Right lobe of liver (tissue), 6 donors: Measurements from ENCODE around the gene PFKFB3. TPM values are rescaled to one million over a fixed set of nuclear protein-coding genes. Genes with fewer than 3 reads are reported as not detected.
A peak's percentile ranks its signal among the peaks of the same experiment; 100 is the strongest.
"Not testable (repeated sequence)": the region's sequence is repeated elsewhere in the genome, so short reads cannot be mapped to it uniquely, and the experiment has no call there.

Source experiments
- ATAC-seq, 4 donors: fragments of 200-7000 bp; cut with Tn5 transposase; one replicate each; pipeline ENCODE4 v1.9.1; 2020; ENCODE audit warnings: mild to moderate bottlenecking in 4 of 4, moderate library complexity in 4 of 4
- DNase-seq, 3 donors: peaks; one replicate each; pipeline ENCODE4 v3.0.0-alpha.2; 2020
- H3K27ac ChIP-seq, 3 donors: fragments of 200-600 bp; one replicate each; pipeline ENCODE4 v1.8.0; 2022
- H3K27me3 ChIP-seq, 2 donors: fragments of 200-600 bp; one replicate each; pipeline ENCODE4 v1.8.0; 2022
- H3K36me3 ChIP-seq, 4 donors: fragments of 200-600 bp; sonication (generic) in 1 of 4; one replicate each; pipeline versions ENCODE4 v1.5.1 to v1.8.0; 2017 to 2022; ENCODE audit warnings: control low read depth in 1 of 4
- H3K4me1 ChIP-seq, 4 donors: fragments of 200-600 bp; sonication (generic) in 1 of 4; one replicate each; pipeline versions ENCODE4 v1.5.1 to v1.8.0; 2017 to 2022; ENCODE audit warnings: control low read depth in 1 of 4
- H3K4me3 ChIP-seq, 3 donors: fragments of 200-600 bp; one replicate each; pipeline ENCODE4 v1.8.0; 2022
- H3K9me3 ChIP-seq, 4 donors: fragments of 200-600 bp; sonication (generic) in 1 of 4; one replicate each; pipeline versions ENCODE4 v1.5.1 to v1.8.0; 2017 to 2022; ENCODE audit warnings: control low read depth in 1 of 4
- POLR2A ChIP-seq: fragments of 450-650 bp; IDR thresholded peaks from one replicate; pipeline ENCODE4 v1.6.1; 2017; ENCODE audit warnings: antibody characterized with exemption, mild to moderate bottlenecking
- WGBS: methylation state at CpG from one replicate; pipeline ENCODE4 v1.1.6; 2018; ENCODE audit warnings: low coverage, low lambda C conversion rate; ENCODE audit not compliant: insufficient coverage; ENCODE audit errors: missing lambda C conversion rate; 5-methylcytosine and 5-hydroxymethylcytosine counted together
- intact Hi-C, 2 donors: fragments of 100-400 bp; cut with DNase I; formaldehyde crosslinking; loops; one replicate each; pipeline versions ENCODE4 v1.11.2 to v1.14.1; 2022
- total RNA-seq, 6 experiments: library from RNA; depleted of rRNA in 2 of 6; stranded (reverse); fragments of >200 nt in 2 of 6; fragmentation: NEBNext Ultra II Directional in 3 of 6; extraction: Animal tissue kit (Norgen Biotek cat#: 25700) in 3 of 6; gene quantifications; one replicate each; pipeline versions ENCODE4 v1.1.0 to v1.2.4, GENCODE V29; 2016 to 2023
- TF ChIP-seq, protein P1 (sequence below), 4 donors: fragments of 200-600 bp in 3 of 4; fragments of 450-650 bp in 1 of 4; IDR thresholded peaks; one replicate each; pipeline versions ENCODE4 v1.5.1 to v1.8.0; 2016 to 2022; ENCODE audit warnings: antibody characterized with exemption in 4 of 4, mild to moderate bottlenecking in 2 of 4
- donor health status: DM: no; HTN: yes; CAD: no.
- donor health status: DM: no; HTN: no; CAD: no.
- donor health status: DM: no; HTN: no; CAD: no.
- donor health status: DM: no; HTN: yes; CAD: no.
- donor health status: DM: no; HTN: yes; CAD: no.

PFKFB3 gene
- total RNA-seq, 6 experiments from 2014 or later: 6.8 to 57.8 (median 20.8) TPM

DNA sequence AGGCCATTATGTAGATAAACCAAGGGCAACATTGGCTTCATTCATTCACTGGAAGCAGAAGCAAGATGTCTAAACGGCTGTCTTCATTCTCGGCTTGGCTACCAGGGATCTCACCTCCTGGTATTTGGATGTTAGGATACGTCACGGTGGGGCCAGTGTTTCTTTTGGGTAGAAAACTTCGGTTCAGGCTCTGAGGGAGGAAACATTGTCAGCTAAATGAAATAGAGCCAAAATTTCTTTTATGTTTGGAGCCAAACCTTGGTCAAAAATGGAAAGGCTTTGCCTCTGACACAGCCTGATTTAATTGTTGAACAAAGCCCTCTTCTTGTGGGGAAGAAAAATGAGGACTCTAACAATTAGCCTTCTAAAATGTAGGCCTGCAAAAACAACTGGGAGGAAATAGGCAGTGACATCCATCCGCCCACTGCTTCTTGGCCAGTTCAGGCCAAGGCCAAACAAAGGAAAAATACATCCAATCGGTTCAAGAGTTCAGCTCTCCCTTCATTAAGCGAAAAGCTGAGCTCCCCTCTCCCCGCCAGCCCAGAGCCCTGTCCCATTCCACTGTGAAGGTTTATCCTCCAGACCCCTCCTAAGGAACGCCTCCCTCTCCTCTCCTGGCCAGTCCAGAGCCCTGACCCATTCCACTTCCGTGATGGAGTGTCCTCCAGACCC is 44.4 kb downstream of the PFKFB3 start:
- no peak overlapping the region for H3K4me3 ChIP-seq
- H3K4me1 ChIP-seq: no peaks in the 10 kb centered on the region
- H3K27ac ChIP-seq: no peak overlapping the region
- no peaks in the 10 kb centered on the region for H3K27me3 ChIP-seq
- ATAC-seq (peak; percentile 16 to 69 (median 45)), DNase-seq (no peak)
- no peak for TF ChIP-seq POLR2A
- intact Hi-C loops: no loop called here
- no peaks in the 10 kb centered on the region for H3K36me3 ChIP-seq
- no peaks in the 10 kb centered on the region for H3K9me3 ChIP-seq
- WGBS: 68% methylated on average over 11 of the region's 11 CpGs

DNA sequence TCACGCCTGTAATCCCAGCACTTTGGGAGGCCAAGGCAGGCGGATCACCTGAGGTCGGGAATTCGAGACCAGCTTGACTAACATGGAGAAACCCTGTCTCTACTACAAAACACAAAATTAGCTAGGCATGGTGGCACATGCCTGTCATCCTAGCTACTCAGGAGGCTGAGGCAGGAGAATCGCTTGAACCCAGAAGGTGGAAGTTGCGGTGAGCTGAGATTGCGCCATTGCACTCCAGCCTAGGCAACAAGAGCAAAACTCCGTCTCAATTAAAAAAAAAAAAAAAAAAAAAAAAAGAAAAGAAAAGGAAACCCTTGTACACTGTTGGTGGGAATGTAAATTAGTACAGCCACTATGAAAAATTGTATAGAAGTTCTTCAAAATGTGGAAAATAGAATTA is 46.2 kb downstream of the PFKFB3 start:
- H3K4me3 ChIP-seq, H3K9me3 ChIP-seq, intact Hi-C loops, H3K36me3 ChIP-seq, DNase-seq, H3K4me1 ChIP-seq, H3K27me3 ChIP-seq, ATAC-seq, H3K27ac ChIP-seq: not testable (repeated sequence)
- WGBS: 87% methylated on average over 4 of the region's 8 CpGs

DNA sequence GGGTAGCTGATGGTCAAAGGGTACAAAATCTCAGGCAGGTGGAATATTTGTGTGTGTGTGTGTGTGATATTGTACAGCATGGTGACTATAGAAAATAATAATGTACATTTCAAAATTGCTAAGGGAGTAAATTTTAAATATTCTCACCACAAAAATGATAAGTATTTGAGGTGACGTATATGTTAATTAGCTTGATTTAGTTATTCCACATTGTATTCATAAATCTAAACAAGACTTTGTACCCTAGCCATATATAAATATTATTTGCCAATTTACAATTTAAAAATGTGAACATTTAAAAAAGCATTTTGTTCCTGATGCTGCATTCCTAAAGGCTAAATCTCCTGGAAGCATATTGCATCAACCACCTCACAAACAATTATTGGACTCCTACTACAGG is 47.0 kb downstream of the PFKFB3 start:
- ATAC-seq: no peak
- H3K27me3 ChIP-seq: no peaks in the 10 kb centered on the region
- WGBS: 100% methylated on average over 1 of the region's 1 CpG

DNA sequence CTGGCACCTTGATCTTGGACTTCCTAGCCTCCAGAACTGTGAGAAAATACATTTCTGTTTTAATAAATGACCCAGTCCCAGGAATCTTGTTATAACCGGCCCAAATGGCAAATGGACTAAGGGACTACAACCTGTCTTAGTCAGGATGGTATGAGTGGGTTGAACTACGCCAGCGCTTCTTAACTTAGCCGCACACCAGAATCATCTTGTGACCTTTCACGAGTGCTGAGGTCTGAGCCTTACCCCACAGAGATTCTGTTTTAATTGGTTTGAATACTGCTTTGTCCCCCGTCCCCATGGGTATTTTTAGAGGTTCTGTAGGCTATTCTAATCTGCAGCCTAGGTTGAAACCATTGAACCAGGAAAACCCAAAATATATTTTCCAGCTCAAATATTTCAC is 48.0 kb downstream of the PFKFB3 start:
- 83% methylated on average over 6 of the region's 6 CpGs for WGBS
- TF ChIP-seq, protein P1, sequence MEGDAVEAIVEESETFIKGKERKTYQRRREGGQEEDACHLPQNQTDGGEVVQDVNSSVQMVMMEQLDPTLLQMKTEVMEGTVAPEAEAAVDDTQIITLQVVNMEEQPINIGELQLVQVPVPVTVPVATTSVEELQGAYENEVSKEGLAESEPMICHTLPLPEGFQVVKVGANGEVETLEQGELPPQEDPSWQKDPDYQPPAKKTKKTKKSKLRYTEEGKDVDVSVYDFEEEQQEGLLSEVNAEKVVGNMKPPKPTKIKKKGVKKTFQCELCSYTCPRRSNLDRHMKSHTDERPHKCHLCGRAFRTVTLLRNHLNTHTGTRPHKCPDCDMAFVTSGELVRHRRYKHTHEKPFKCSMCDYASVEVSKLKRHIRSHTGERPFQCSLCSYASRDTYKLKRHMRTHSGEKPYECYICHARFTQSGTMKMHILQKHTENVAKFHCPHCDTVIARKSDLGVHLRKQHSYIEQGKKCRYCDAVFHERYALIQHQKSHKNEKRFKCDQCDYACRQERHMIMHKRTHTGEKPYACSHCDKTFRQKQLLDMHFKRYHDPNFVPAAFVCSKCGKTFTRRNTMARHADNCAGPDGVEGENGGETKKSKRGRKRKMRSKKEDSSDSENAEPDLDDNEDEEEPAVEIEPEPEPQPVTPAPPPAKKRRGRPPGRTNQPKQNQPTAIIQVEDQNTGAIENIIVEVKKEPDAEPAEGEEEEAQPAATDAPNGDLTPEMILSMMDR (IDR thresholded peaks at IDR 0.05): no peak
- TF ChIP-seq POLR2A: no peak
- ATAC-seq (no peak), DNase-seq (no peak)
- no peaks in the 10 kb centered on the region for H3K36me3 ChIP-seq
- no peaks in the 10 kb centered on the region for H3K9me3 ChIP-seq
- H3K27me3 ChIP-seq: no peaks in the 10 kb centered on the region
- no peak overlapping the region for H3K4me3 ChIP-seq
- peaks cover 0 to 8% (median 0%) of the 10 kb centered on the region in 4 donors for H3K4me1 ChIP-seq
- no peak overlapping the region for H3K27ac ChIP-seq
- intact Hi-C loops: no loop called here

More for the DNA sequence above, 47.0 kb downstream of the PFKFB3 start:
- intact Hi-C loops: no loop called here
- DNase-seq: no peak
- H3K9me3 ChIP-seq: no peaks in the 10 kb centered on the region
- H3K4me3 ChIP-seq: no peak overlapping the region
- TF ChIP-seq POLR2A: no peak
- no peak overlapping the region for H3K27ac ChIP-seq
- peaks cover 0 to under 1% (median 0%) of the 10 kb centered on the region in 4 donors for H3K4me1 ChIP-seq
- no peaks in the 10 kb centered on the region for H3K36me3 ChIP-seq

DNA sequence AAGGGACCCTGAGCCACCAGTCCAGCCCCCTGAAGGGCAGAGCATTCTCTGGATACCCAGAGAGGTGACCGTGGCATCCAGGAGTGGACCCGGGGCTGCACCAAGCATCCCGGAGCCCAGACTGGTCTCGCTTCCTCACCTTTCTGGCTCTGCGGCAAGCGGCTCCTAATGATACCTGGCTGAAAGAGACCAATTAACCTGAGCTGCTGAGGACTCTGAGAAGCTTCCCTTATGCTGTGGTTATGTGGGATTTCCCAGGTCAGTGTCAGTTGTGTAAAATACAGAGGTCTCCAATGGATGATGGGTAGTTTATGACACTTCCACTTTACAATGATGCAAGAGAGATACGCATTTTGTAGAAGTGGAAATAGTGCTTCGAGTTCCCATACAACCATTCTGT is 51.5 kb downstream of the PFKFB3 start:
- intact Hi-C loops: no loop called here
- TF ChIP-seq POLR2A: no peak
- TF ChIP-seq, protein P1 (IDR thresholded peaks at IDR 0.05): no peak
- Histone ChIP-seq H3K27me3 (no peaks in the 10 kb centered on the region), H3K36me3 (no peaks in the 10 kb centered on the region), H3K27ac (no peak overlapping the region), H3K4me3 (no peak overlapping the region), H3K4me1 (peaks cover 0 to 18% (median 0%) of the 10 kb centered on the region in 4 donors), H3K9me3 (no peaks in the 10 kb centered on the region)
- DNase-seq: no peak
- 83% methylated on average over 7 of the region's 8 CpGs for WGBS
- ATAC-seq: peak in 1 of 4 donors; percentile 15

DNA sequence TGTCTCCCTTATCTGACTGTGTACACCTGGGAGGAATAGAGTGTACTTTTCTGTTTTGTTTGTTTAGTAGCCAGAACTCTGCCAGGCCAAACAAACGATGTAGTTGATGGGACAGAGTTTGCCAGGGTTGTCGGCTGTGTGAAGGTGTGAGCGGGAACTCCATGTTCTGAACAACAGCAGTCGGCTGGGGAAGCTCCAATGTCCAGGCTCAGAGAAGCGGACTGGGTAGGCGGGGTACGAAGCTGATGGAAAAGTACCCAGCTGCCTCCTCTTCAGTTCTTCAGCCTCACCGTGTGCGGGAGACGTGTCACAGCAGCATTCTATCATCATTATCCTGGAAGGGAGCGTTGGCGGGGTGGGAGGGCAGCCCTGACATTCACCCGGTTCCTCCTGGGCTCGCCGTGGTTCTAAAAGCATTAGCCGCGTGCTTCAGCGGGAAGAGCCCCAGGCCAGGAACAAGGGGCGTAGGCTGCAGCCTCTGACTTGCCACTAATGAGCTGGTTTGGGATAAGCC is 52.9 kb downstream of the PFKFB3 start:
- H3K4me1 ChIP-seq: peaks cover 0 to 18% (median 0%) of the 10 kb centered on the region in 4 donors
- ATAC-seq (peak; percentile 89 to 99 (median 94)), DNase-seq (peak; percentile 60 to 92 (median 66))
- H3K36me3 ChIP-seq: no peaks in the 10 kb centered on the region
- 60% methylated on average over 8 of the region's 19 CpGs for WGBS
- H3K9me3 ChIP-seq: no peaks in the 10 kb centered on the region
- peak overlapping the region in 1 of 3 donors; percentile 71 for H3K27ac ChIP-seq
- intact Hi-C loops: no loop called here
- no peaks in the 10 kb centered on the region for H3K27me3 ChIP-seq
- H3K4me3 ChIP-seq: no peak overlapping the region
- TF ChIP-seq POLR2A: no peak
- TF ChIP-seq, protein P1 (IDR thresholded peaks at IDR 0.05): no peak
